ENCODE measurements around the gene C20orf144.

C20orf144 gene

GRCh38 chr20:33650111-33650752, 11.9 kb upstream of the C20orf144 start:
- no peak for DNase-seq

GRCh38 chr20:33650753-33651561, 11.2 kb upstream of the C20orf144 start:
- no peak for DNase-seq

- no peak for DNase-seq
Observed at GRCh38 chr20:33651562-33652048, 10.5 kb upstream of the C20orf144 start.

GRCh38 chr20:33653218-33653899, 8.8 kb upstream of the C20orf144 start:
- peak in 1 of 2 donors; percentile 52 for DNase-seq

- no peak for DNase-seq
Observed at GRCh38 chr20:33653900-33654596, 8.1 kb upstream of the C20orf144 start.

GRCh38 chr20:33654680-33655161, 7.4 kb upstream of the C20orf144 start:
- no peak for DNase-seq

- DNase-seq: no peak
Observed at GRCh38 chr20:33655164-33655563, 7.0 kb upstream of the C20orf144 start.

GRCh38 chr20:33656010-33656782, 5.9 kb upstream of the C20orf144 start:
- DNase-seq: no peak

- no peak for DNase-seq
Observed at GRCh38 chr20:33656783-33657703, 5.1 kb upstream of the C20orf144 start.

- DNase-seq: no peak
Observed at GRCh38 chr20:33657704-33658095, 4.4 kb upstream of the C20orf144 start.

- DNase-seq: no peak
Observed at GRCh38 chr20:33658510-33658909, 3.6 kb upstream of the C20orf144 start.

- no peak for DNase-seq
Observed at GRCh38 chr20:33658929-33659328, 3.2 kb upstream of the C20orf144 start.

GRCh38 chr20:33659341-33660034, 2.6 kb upstream of the C20orf144 start:
- no peak for DNase-seq

- no peak for DNase-seq
Observed at GRCh38 chr20:33660035-33660684, 2.0 kb upstream of the C20orf144 start.

GRCh38 chr20:33660685-33661058, 1.5 kb upstream of the C20orf144 start:
- DNase-seq: no peak

- DNase-seq: peak; percentile 42 to 59
Observed at GRCh38 chr20:33663161-33664084, 1.3 kb downstream of the C20orf144 start.

GRCh38 chr20:33664085-33664761, 2.1 kb downstream of the C20orf144 start:
- no peak for DNase-seq

GRCh38 chr20:33664762-33665144, 2.6 kb downstream of the C20orf144 start:
- no peak for DNase-seq

All from bone marrow (tissue), 2 donors.